ENCODE measurements around the gene ANKH.

The ANKH gene

DNA sequence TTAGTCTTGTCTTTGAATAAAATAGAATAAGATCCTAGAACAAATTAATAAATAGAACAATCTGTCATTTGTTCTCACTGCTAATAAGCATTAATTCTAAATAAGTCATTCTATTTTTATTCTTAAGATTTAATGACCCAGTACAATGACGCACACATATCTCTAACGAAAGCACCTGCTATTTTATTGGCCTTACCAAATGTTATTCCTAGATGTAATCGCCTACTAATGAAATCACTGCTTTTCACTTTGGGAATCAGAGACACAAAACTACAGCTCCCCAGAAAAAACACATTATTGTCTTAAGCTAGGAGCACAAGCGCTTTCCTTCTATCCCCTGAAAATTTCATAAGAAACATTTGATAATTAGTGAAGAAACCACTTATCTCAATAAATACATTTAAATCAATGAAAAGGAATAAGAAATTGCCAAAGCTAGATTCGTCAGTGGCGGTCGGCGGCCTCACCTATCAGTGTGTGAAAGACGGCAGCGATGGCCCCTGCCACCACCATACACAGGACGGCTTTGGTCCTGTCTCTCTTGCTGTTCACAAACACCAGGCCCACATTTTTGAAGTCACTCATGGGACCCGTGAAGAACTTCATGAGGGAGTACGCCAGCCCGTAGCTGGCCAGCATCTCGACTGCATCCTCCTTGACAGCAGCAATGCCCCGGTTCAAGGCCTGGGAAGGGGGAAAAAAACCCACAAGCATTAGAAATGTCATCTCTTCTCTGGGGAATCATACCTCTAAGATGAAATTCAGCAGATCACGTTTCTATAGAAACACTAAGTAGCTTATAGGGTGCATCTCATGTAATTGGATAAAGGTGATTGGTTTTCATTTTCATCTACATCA lies 102.8 kb downstream of the ANKH start:
- H3K27me3 ChIP-seq (replicated peaks; ENCODE audit: control insufficient read depth, insufficient read depth, low read length, poor library complexity, severe bottlenecking) = no peaks in the 10 kb centered on the region
- H3K27ac ChIP-seq (ENCODE audit: insufficient read depth, low read length, poor library complexity, severe bottlenecking) = no peak overlapping the region
- no peak for DNase-seq
- H3K4me3 ChIP-seq (ENCODE audit: insufficient read depth, low read depth, low read length, poor library complexity, severe bottlenecking) = no peak overlapping the region
- no peaks in the 10 kb centered on the region for H3K9me3 ChIP-seq (ENCODE audit: control insufficient read depth, low read length)
- H3K4me1 ChIP-seq (ENCODE audit: control insufficient read depth, insufficient read depth, low read length, poor library complexity, severe bottlenecking) = no peaks in the 10 kb centered on the region
- H3K36me3 ChIP-seq (ENCODE audit: control insufficient read depth, insufficient read depth, low read length) = peaks cover 5% of the 10 kb centered on the region

DNA sequence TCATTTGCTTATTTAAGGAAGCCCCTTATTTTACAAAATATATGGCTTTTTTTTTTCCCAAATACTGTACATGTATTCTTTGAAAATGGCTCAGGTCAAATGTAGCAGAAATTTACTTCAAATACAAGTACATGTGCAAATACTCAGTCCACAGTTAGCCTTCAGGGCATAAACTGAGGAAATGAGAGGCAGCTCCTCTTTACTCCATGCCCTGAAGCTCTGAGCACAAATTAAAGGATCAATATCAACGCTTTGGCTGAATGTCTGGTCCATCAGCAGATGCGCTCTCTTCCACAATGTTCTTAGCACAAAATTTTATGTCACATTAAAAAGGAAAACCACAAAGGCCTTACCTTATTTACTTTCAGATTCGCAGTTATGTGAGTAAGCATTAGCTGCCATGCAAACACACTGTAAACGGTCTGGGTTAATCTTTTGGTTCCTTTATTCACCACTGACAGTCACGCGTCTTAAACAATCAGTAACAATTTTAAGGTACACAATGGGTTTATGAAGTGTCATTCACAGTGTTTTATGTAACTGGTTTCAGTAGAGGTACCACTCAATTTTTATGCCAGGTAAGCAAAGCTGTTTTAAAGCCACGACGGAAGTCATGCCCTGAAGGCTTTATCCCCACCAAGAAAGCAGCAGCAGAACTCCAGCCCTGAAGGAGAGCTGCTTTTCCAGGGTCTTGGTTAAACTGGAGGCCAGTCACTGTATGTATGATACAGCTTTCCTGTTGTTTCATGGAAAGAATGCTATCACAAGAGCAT lies 103.7 kb downstream of the ANKH start:
- no peak overlapping the region for H3K4me3 ChIP-seq (ENCODE audit: insufficient read depth, low read depth, low read length, poor library complexity, severe bottlenecking)
- no peak overlapping the region for H3K27ac ChIP-seq (ENCODE audit: insufficient read depth, low read length, poor library complexity, severe bottlenecking)
- peaks cover 5% of the 10 kb centered on the region for H3K36me3 ChIP-seq (ENCODE audit: control insufficient read depth, insufficient read depth, low read length)
- H3K4me1 ChIP-seq (ENCODE audit: control insufficient read depth, insufficient read depth, low read length, poor library complexity, severe bottlenecking) = no peaks in the 10 kb centered on the region
- H3K9me3 ChIP-seq (ENCODE audit: control insufficient read depth, low read length) = no peaks in the 10 kb centered on the region
- no peaks in the 10 kb centered on the region for H3K27me3 ChIP-seq (replicated peaks; ENCODE audit: control insufficient read depth, insufficient read depth, low read length, poor library complexity, severe bottlenecking)
- DNase-seq = no peak

DNA sequence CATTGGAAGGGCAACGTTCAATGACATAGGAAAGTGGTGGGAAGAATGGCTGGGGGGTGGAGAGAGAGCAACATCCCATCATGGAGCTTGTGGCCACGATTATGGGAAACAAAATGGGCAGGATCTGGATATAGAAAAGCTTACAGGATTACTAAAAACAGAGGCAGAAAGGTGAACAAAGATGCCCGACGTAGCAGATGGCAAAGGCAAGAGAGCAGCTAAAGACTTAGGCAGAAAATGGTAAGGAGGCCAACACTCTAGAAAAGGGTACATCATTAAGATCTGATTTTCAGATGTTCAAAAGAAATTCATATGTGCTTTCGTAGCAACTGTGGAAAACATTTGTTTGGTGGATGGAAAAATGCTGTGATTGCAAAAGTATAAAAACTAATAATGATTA lies 104.5 kb downstream of the ANKH start:
- no peaks in the 10 kb centered on the region for H3K27me3 ChIP-seq (replicated peaks; ENCODE audit: control insufficient read depth, insufficient read depth, low read length, poor library complexity, severe bottlenecking)
- peaks cover 5% of the 10 kb centered on the region for H3K36me3 ChIP-seq (ENCODE audit: control insufficient read depth, insufficient read depth, low read length)

DNA sequence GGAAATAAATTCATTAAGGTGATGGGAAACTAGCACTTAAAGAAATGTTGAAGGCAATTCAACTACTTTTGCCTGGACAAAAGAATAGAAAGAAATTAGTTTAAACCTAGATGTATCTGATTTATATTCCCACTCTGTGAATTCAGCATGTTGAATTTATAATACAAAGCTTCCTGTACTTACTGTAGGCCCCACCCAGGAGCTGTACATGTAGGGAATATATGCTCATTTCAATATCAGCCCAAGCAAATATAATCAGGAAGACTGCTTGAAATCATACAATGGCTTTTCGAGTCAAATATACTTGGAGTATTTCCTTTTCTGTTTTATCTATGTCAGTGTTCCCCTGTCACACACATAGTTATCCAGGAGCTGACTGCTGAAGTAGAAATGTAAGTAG lies 105.0 kb downstream of the ANKH start:
- no peak overlapping the region for H3K27ac ChIP-seq (ENCODE audit: insufficient read depth, low read length, poor library complexity, severe bottlenecking)
- DNase-seq = no peak
- H3K4me1 ChIP-seq (ENCODE audit: control insufficient read depth, insufficient read depth, low read length, poor library complexity, severe bottlenecking) = no peaks in the 10 kb centered on the region
- peaks cover 5% of the 10 kb centered on the region for H3K36me3 ChIP-seq (ENCODE audit: control insufficient read depth, insufficient read depth, low read length)
- no peaks in the 10 kb centered on the region for H3K9me3 ChIP-seq (ENCODE audit: control insufficient read depth, low read length)
- H3K4me3 ChIP-seq (ENCODE audit: insufficient read depth, low read depth, low read length, poor library complexity, severe bottlenecking) = no peak overlapping the region
- no peaks in the 10 kb centered on the region for H3K27me3 ChIP-seq (replicated peaks; ENCODE audit: control insufficient read depth, insufficient read depth, low read length, poor library complexity, severe bottlenecking)

More for the DNA sequence above, 104.5 kb downstream of the ANKH start:
- Histone ChIP-seq H3K9me3 (ENCODE audit: control insufficient read depth, low read length) (no peaks in the 10 kb centered on the region), H3K27ac (ENCODE audit: insufficient read depth, low read length, poor library complexity, severe bottlenecking) (no peak overlapping the region), H3K4me3 (ENCODE audit: insufficient read depth, low read depth, low read length, poor library complexity, severe bottlenecking) (no peak overlapping the region), H3K4me1 (ENCODE audit: control insufficient read depth, insufficient read depth, low read length, poor library complexity, severe bottlenecking) (no peaks in the 10 kb centered on the region)
- DNase-seq = no peak

DNA sequence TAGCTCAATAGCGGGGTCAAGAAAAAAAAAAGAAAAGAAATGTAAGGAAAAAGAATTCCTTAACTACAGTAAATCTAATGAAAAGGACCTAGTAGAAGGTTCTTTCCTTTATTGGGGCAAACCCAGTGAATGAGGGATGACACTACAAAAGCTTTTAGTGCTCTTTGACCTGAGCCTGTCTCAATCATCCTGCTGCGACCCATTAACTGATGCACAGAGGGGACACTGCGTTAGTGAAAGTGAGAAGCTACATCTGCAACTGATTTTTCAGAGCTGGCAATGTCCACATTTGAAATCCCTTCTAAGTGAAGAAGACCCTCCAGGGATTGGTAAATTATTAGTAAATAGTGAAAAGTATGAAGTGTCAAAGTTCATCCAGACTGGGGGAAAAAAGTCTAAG lies 106.0 kb downstream of the ANKH start:
- Histone ChIP-seq H3K4me1 (ENCODE audit: control insufficient read depth, insufficient read depth, low read length, poor library complexity, severe bottlenecking) (no peaks in the 10 kb centered on the region), H3K36me3 (ENCODE audit: control insufficient read depth, insufficient read depth, low read length) (peaks cover 5% of the 10 kb centered on the region), H3K27ac (ENCODE audit: insufficient read depth, low read length, poor library complexity, severe bottlenecking) (no peak overlapping the region), H3K27me3 (replicated peaks; ENCODE audit: control insufficient read depth, insufficient read depth, low read length, poor library complexity, severe bottlenecking) (no peaks in the 10 kb centered on the region), H3K9me3 (ENCODE audit: control insufficient read depth, low read length) (no peaks in the 10 kb centered on the region), H3K4me3 (ENCODE audit: insufficient read depth, low read depth, low read length, poor library complexity, severe bottlenecking) (no peak overlapping the region)
- DNase-seq = no peak

DNA sequence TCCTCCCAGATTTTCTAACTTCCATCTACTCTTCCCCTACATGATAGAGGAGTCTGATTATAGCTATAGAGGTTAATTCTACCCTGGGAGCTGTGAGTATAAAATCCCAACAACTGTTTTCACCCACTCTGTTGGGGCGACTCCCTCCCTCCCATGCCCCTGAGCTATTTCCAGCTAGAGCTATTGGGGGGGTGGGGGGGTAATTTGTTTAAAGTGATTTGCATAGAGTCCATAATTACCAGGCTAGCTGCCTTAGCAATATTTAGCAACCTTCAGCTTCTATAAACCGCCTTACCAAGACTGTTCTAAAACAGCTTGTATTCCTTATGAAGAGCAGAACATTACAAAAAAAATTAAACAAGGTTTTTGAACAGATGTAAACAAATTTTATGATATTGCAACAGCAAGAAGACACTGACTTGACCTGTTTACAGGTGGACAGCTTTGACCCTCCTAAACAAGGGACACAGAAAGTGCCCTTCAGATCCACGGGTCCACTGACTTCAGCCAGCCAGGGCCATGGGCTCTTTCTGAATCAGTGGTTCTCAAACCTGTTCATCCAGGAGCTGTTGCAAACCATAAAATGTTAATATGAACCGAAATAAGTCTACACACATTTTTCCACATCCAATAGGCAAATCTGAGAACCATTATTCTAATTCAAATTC lies 108.9 kb downstream of the ANKH start:
- Histone ChIP-seq H3K9me3 (ENCODE audit: control insufficient read depth, low read length) (no peaks in the 10 kb centered on the region), H3K27me3 (replicated peaks; ENCODE audit: control insufficient read depth, insufficient read depth, low read length, poor library complexity, severe bottlenecking) (no peaks in the 10 kb centered on the region), H3K27ac (ENCODE audit: insufficient read depth, low read length, poor library complexity, severe bottlenecking) (no peak overlapping the region), H3K4me3 (ENCODE audit: insufficient read depth, low read depth, low read length, poor library complexity, severe bottlenecking) (no peak overlapping the region), H3K4me1 (ENCODE audit: control insufficient read depth, insufficient read depth, low read length, poor library complexity, severe bottlenecking) (no peaks in the 10 kb centered on the region), H3K36me3 (ENCODE audit: control insufficient read depth, insufficient read depth, low read length) (peaks cover 5% of the 10 kb centered on the region)
- no peak for DNase-seq

DNA sequence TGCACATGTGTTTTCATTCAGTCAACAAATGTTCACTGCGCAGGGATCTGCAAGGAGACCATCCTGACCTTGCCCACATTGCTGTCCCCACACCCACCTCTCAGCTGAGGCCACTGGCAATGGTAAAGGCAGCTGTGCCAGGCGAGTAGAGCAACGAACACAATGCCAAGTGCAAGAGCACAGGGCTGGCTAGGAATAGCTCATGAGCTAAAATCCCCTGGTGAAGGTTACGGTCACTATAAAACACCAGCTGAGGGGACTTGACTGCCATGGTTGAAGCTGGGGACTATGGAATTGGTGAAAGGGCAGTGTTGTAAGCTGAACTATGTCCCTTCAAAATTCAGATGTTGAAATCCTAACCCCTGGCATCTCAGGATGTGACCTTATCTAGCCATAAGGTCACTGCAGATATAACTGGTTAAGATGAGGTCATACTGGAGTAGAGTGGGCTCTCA lies 111.0 kb downstream of the ANKH start:
- Histone ChIP-seq H3K36me3 (ENCODE audit: control insufficient read depth, insufficient read depth, low read length) (peaks cover 14% of the 10 kb centered on the region), H3K27me3 (replicated peaks; ENCODE audit: control insufficient read depth, insufficient read depth, low read length, poor library complexity, severe bottlenecking) (no peaks in the 10 kb centered on the region), H3K9me3 (ENCODE audit: control insufficient read depth, low read length) (no peaks in the 10 kb centered on the region), H3K4me1 (ENCODE audit: control insufficient read depth, insufficient read depth, low read length, poor library complexity, severe bottlenecking) (no peaks in the 10 kb centered on the region), H3K27ac (ENCODE audit: insufficient read depth, low read length, poor library complexity, severe bottlenecking) (no peak overlapping the region), H3K4me3 (ENCODE audit: insufficient read depth, low read depth, low read length, poor library complexity, severe bottlenecking) (no peak overlapping the region)
- no peak for DNase-seq

DNA sequence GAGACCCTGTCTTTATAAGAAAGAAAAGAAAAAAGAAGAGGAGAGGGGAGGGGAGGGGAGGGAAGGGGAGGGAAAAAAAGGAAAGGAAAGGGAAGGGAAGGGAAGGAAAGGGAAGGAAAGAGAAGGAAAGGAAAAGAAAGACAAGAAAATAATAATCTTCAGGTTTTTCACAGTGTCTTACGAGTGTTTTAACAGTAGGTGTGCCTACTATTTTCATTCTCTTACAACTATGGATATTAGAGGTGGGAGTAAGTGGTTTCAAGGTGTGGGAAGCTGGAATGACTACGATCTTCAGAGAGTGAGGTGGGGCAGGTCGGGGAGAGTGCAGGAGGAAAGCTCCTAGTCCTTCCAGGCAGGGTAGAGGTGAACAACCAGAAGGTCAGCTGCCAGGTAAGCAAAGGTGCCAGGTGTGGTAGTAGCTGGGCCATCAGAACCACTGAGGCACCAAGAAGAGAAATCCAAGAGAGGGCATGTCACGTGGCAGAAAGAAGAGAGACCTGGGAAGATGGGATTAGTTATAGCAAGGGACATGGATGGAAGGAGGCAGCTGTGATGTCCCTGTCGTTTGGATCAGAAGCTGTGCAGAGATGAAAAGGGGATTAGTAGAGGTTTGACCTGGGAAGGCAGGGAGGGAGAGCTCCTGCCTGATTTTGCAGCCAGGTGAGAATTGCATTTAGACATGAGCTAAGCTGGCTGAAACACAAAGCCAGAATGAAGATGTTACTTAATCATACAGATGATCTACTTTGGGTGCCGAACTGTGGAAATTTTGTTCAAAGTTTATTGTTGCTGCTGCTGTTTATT lies 111.6 kb downstream of the ANKH start:
- no peaks in the 10 kb centered on the region for H3K27me3 ChIP-seq (replicated peaks; ENCODE audit: control insufficient read depth, insufficient read depth, low read length, poor library complexity, severe bottlenecking)
- H3K9me3 ChIP-seq (ENCODE audit: control insufficient read depth, low read length) = no peaks in the 10 kb centered on the region
- no peaks in the 10 kb centered on the region for H3K4me1 ChIP-seq (ENCODE audit: control insufficient read depth, insufficient read depth, low read length, poor library complexity, severe bottlenecking)
- no peak overlapping the region for H3K27ac ChIP-seq (ENCODE audit: insufficient read depth, low read length, poor library complexity, severe bottlenecking)
- no peak overlapping the region for H3K4me3 ChIP-seq (ENCODE audit: insufficient read depth, low read depth, low read length, poor library complexity, severe bottlenecking)
- DNase-seq = no peak
- H3K36me3 ChIP-seq (ENCODE audit: control insufficient read depth, insufficient read depth, low read length) = peaks cover 15% of the 10 kb centered on the region

DNA sequence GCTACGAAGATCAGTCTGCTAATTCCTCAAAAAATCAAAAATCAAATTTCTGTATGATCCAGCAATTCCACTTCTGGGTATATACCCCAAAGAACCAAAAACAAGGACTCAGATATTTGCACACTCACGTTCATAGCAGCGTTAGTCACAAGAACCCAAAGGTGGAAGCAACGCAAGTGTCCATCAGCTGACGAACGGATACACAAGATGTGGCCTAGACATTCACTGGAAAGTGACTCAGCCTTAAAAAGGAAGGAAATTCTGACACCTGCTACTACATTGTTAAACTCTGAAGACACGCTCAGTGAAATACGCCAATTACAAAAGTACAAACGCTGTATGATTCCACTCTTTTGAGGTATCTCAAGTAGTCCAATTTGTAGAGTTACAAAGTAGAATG lies 113.7 kb downstream of the ANKH start:
- no peak overlapping the region for H3K4me3 ChIP-seq (ENCODE audit: insufficient read depth, low read depth, low read length, poor library complexity, severe bottlenecking)
- H3K9me3 ChIP-seq (ENCODE audit: control insufficient read depth, low read length) = no peaks in the 10 kb centered on the region
- peaks cover 21% of the 10 kb centered on the region for H3K36me3 ChIP-seq (ENCODE audit: control insufficient read depth, insufficient read depth, low read length)
- no peaks in the 10 kb centered on the region for H3K27me3 ChIP-seq (replicated peaks; ENCODE audit: control insufficient read depth, insufficient read depth, low read length, poor library complexity, severe bottlenecking)
- H3K4me1 ChIP-seq (ENCODE audit: control insufficient read depth, insufficient read depth, low read length, poor library complexity, severe bottlenecking) = no peaks in the 10 kb centered on the region
- no peak overlapping the region for H3K27ac ChIP-seq (ENCODE audit: insufficient read depth, low read length, poor library complexity, severe bottlenecking)
- DNase-seq = no peak

Data from effector memory CD4-positive, alpha-beta T cell (primary cell).